NK-92 treated with Interleukin-12 subunit alpha and Interleukin-12 subunit beta, amount 100 ng/mL, for 24 hours (cell line): Measurements from ENCODE around the gene ITPR1.

Source experiments
- DNase-seq: peaks from one replicate; lab custom pipeline; 2025; lab: John Stamatoyannopoulos, UW

Gene ITPR1

DNA sequence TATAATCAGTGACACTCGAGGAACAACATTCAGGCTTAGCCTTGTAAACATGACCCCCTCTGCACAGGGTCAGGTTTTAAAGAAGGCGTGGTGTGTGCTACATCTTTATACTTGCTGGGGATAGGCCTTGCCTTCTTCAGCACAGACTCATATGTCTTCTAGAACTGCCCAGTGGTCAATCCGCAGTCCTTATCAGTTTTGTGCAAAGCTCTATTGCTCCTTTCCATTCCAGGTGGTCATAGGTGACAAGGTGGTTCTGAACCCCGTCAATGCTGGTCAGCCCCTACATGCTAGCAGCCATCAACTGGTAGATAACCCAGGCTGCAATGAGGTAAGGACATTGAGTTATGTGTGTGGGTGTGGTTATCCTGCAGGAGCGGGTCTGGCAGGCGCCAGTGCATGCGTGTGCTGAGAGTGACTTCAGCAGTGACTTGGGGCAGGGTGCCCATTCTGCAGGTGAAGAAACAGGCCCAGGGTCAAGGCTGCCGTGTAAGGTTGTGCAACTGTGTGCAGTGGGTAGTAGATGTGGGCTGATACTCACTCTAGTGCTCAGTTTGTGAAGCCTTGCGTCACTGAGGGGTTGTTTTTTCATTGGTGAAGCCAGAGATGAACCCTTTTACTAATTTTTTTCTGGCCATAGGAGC, 150.9 kb downstream of the ITPR1 start:
- DNase-seq, result no peak

DNA sequence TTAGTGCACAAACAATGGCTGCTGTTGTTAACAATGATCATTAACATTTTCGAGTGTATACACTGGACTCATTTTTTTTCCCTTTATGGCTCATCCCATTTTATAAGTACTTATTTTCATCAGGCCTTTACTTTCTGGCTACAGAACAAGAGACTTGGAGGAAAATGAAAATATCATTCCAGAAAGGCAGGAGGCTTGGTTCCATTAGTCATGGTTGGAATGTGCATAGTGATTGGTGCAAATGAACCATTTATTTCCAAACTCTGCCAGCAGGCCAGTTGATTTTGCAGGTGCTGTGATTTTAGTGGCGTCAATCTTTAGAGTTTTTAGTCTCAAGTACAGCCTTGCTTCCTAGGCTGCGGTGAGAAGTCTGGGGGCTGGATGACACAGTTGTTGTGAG, 151.8 kb downstream of the ITPR1 start:
- no peak for DNase-seq

DNA sequence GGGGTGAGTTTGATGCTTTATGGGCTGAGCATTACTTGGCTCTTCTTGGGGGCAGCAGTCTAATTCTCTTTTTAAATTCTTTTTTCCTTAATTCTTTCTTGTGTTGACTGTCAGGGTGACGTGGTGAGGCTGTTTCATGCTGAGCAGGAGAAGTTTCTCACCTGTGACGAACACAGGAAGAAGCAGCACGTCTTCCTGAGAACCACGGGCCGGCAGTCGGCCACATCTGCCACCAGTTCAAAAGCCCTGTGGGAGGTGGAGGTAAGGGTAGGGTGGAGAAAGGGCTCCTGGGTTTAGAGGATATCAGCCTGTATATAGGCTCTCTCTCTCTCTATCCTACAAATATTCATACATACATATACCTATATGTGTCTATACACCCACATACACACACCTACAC, 152.3 kb downstream of the ITPR1 start:
- no peak for DNase-seq

DNA sequence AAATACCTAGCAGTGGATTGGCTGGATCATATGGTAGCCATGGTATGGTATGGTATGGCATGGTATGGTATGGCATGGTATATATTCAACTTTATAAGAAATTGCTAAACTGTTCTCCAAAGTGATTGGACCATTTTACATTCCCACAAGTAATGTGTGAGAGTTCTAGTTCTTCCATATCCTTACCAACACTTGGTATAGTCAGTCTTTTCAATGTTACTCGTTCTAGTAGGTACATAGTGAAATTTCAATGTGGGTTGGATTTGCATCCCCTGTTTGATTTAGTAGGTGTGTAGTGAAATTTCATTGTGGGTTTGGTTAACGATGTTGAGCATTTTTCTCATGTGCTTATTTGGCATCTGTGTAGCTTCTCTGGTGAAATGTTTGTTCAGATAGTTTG, 154.3 kb downstream of the ITPR1 start:
- DNase-seq, result no peak

DNA sequence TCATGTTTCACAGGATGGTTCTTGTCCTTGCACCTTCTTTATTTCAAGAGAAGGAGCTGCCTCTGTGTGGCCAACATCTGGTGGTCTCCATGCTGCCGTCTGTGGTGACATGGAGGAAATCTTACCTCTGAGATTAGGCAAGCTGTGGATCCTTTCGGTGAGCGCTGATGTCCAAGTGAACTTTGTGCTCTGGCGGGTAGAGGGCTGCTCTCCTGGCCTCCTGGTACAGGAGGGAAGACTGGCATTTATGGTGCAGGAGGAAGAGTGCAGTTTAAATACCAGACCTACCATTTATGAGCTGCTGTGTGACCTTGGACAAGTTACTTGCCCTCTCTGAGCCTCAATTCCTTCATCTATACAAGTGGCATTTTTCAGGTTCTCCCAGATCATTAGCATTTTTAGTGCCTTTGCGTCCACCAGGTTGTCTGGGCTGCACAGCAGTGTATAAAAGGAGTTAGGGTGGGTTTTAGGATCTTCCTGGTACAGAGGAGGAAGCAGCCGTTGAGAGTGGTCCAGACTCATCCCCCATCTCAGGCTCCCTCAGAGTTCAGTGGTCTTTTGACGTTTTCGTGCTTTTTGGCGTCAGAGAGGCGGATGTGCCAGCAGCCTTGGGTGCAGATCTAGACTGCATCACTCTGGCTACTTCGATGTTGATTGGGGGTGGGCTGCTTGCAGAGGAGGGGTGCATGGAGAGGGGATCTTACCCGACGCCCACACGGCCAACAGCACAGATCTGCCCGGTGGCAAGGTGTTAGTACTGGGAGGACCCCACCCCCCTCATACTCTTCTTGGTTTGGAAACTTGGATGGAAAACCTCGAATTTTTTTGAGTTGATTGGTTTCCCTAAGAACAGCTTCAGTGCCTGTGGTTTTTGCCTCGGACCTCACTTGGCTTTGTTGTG, 162.2 kb downstream of the ITPR1 start:
- no peak for DNase-seq

DNA sequence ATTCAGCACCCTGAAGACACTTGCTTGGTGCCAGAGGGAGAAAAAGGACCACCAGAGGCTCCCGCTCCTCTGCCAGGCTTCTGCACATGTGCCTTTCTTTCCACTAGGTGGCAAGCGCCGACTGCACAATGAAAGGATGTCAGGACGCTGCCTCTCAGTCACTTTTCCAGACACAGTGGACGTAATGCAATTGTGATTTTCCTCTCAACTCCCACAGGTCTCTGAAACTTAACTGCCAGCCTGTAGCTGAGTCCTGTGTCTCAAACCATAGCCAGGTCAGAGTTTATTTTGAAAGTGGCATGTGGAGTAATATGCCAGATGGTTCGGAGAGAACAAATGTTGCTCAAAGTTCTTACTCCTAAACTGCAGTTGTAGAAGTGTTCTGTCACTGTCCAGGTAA, 162.9 kb downstream of the ITPR1 start:
- no peak for DNase-seq

DNA sequence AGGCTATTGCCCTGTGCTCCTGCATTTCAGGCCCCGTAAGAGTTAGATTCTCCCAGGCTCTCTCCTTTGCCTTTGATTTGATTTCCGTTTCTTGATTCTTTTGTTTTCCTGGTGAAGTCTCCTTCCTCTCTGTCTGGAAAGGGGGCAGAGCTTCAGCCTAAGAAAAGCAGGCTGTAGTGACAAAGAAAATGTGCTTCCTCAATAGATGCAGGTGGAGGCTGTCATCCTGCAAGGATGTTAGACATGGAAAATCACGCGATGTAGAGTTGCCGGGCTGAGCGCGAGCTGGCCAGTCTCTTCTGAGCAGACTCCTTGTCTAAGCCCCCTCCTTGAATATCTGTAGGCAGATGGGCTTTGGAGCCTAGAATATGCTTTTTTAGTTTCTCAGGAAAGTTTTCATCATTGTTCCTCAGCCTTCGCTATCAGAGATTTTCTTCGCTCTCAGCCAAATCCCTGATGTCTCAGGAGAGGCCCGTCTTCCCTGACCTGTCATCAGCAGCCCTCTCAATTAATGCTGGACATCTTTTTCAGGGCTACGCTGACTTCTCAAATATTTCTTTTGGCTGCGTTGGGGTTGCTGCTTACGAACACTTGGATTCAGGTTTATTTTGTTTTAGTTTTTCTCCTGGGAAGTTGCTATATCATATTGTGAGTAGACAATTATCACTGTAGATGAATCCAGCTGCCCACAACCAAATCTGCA, 163.6 kb downstream of the ITPR1 start:
- DNase-seq, result no peak

DNA sequence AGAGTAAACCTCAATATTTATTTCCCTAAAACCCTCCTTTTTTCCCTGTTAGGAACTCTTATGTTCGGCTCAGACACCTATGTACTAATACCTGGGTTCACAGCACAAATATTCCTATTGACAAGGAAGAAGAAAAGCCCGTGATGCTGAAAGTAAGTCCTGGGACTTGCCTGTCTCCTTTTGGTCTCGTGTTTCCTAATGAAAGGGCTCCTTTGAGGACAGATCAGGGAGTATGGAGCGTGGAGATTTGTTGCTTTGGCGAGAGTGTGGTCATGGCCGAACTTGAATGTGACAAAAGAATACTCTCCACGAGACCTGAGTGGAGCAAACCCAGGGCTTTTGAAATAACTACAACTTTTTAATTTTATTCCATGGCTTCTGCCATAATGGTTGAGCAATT, 167.8 kb downstream of the ITPR1 start:
- no peak for DNase-seq

DNA sequence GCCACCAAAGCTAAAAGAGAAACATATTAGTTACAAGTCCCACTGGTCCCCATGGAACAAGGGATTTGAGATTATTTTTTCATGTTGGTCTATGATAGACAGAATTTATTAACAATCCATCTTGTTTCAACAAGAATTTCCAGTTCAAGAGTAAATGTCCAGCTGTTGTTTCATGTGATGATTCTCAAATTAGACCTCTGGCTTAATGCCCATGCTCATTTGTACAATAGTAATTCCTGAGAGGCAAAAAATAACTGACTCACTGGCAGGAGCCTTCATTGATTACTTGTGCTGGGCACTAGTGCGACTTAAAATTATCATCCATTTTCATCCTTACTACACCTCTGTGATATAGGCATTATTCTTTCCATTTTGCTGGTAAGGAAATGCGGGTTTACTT, 171.3 kb downstream of the ITPR1 start:
- no peak for DNase-seq

DNA sequence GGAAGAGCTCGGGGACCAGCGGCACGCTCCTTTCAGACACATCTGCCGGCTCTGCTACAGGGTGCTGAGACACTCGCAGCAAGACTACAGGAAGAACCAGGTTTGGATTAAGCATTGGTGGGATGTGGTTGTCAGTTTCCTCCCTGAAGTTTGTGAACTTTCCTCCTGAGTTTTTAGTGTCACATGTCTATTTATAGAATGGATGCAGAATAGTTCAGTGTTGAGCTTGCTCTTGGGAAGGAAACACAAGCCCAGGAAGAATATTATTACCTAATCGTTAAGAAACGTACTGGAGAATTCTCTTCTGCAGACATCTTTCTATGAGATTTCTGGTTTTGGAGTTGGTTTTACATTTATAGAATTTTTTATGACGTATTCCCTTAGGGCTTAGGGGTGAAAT, 172.0 kb downstream of the ITPR1 start:
- no peak for DNase-seq

DNA sequence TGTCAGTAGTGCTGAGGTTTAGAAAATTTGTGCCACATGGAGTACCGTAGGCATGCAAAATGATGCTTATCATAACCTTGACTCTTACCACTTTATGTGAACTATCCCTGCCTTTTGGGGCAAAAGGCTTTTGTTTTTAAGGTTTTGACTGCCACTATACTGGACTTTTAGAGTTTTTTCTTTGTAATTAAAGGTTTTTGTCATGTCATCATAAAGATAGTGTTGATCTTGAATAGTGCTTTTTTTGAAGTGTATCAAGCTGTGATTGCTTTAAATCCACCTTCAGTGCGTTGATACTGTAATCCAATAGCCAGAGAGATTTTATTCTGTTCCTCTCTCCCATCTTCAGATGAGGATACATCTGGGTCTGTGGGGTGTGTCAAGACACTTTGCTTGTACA, 172.9 kb downstream of the ITPR1 start:
- no peak for DNase-seq

DNA sequence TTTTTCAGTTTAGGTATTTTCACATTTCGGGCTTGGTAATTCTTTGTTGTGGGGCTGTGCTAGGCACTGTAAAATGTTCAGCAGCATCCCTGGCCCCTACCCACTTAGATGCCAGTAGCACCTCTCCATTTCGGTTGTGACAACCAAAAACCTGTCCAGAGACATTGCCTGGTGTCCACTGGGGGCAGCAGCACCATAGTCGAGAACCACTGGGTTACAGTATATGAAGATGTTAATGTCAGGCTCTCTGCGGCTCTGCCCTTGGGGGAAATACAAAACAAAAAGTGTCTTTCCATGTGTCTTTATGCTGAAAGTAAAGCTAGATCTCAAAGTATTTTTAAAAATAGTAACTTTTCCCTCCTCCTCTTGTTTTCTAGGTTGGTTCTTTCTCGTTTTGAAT, 177.2 kb downstream of the ITPR1 start:
- DNase-seq, result no peak

DNA sequence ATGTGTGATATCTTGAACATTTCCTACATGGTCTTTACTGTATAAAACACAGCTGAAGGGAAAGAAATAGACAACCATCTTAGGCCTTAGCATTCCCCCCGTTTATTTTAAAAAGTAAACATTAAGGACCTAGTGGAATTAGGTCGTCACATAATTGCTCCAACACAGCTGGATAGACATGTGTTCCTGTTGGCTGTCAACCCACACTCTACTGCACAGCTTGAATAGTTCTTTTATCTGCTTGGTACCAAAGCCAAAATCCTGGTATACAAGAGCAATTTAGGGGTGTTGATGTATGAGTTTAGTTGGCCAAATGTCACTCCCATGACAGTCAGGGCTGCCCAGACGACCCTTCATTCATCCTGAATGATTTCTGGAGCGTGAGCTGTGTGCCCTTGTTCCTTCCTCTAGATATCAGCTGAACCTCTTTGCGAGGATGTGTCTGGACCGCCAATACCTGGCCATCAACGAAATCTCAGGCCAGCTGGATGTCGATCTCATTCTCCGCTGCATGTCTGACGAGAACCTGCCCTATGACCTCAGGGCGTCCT, 179.7 kb downstream of the ITPR1 start:
- DNase-seq, result no peak

DNA sequence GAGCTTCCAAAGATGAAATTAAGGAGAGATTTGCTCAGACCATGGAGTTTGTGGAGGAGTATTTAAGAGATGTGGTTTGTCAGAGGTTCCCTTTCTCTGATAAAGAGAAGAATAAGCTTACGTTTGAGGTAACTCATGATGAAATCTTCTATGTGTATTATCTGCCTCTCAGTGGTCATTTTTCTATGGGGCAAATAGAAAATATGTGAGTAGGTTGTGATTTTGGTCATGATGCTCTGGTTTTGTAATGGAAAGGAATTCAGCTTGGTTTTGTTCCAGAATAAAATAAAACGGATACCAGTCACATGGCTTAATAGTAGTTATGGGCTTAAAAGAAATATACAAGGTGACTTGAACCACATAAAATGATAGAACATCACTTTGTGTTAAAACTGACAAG, 181.1 kb downstream of the ITPR1 start:
- DNase-seq, result no peak

DNA sequence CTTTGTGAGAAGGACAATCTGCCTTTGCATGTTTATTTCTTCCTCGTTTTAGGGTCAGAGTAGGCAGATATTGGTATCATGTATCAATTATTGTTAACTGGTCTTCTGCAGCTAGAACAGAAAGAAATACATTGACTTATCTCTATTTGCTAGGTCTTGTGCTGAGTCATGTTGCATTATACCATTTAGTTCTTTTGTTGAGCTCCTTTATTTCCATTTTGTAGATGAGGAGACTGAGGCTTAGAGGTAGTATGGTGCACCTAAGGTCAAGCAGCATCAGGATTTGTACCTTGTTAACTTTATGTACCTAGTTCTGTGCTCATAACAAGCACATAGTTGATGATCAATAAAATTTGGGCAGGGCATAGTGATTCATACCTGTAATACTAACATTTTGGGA, 182.6 kb downstream of the ITPR1 start:
- no peak for DNase-seq

DNA sequence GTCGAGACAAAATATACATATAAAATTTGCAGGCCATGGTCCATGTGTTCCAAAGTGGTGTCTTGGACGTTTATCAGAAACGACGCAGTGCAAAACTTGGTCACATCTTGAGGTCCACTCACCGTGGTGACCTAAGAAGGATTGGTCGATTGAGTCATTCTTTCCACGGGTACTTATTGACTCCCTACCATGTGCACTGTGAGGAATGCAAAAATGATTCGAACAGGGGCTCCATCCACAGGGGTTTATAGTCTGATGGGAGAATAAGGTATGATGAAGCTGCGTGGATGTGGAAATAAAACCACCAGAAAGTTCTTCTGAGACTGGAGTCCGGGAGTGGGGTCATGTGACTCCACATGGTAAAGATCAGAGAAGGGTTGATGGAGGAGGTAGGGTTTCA, 185.2 kb downstream of the ITPR1 start:
- DNase-seq, result no peak

DNA sequence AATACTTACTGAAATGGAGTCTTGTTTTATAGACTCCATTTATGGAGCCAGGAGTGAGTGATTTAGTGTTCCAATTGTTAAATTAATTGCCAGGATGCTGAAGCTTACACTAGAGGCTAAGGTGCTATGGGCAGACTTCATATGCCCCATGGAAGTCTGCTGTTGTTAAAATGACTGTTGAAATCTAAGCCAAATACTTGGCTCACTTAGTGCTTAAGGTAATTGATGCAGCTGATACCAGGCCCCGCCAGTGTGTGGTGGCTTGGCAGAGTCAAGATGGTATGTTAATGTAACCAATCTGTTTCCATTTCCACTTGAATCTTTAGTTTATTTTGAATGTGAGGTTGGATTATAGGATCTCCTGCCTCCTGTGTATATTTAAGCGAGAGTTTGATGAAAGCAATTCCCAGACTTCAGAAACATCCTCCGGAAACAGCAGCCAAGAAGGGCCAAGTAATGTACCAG, 187.1 kb downstream of the ITPR1 start:
- no peak for DNase-seq

DNA sequence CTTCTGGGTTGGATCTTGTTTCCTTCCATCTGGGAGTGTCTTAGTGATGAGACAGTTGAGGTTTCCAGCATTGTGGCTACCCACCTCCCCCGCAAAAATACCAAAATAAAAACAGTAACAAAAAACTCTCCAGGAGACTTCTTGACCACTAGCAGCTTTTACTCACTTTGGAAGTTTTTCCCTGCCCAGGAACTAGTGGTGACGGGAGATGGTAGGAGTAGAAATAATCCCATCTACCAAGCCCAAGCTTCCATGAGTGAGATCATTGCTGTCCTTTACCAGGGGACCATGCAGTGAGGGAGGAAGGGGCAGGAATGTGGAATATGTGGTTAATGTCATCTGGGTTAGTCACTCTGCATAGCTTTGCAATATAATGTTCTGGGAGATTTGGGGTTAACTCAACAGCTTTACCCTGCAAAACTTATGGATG, 187.7 kb downstream of the ITPR1 start:
- no peak for DNase-seq

DNA sequence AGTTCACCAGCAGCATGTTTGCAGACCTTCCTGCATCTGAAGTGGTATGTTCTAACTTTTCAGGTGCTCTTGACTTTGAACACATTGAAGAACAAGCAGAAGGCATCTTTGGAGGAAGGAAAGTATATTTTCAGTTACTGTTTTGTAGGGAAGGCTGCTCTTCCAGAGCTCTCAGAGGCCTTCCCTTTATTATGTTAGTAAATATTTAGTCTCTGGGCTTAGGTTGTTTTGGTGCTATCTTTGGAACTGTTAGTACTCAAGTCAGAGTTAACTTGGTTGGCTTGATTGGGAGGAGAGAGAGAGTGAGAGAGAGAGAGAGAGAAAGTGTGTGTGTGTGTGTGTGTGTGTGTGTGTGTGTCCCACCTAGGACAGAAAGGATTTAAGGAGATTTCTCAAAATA, 188.2 kb downstream of the ITPR1 start:
- no peak for DNase-seq

DNA sequence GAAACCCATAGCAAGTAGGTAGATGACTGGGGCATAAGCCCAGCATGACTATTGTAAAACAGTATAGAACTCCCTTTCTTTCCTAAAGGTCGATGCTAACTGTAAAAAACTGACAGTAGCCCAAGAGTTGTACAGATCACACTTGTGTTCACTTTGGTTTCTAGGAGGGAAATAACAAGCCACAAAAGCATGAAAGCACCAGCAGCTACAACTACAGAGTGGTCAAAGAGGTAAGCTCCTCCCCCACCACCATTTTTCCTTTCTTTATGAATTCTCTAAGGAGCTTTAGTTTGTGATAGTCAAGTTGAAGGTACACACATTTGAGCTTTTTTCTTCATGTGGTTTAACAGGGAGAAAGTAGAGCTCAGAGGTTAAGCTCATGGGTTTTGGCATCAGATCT, 191.0 kb downstream of the ITPR1 start:
- DNase-seq, result no peak

DNA sequence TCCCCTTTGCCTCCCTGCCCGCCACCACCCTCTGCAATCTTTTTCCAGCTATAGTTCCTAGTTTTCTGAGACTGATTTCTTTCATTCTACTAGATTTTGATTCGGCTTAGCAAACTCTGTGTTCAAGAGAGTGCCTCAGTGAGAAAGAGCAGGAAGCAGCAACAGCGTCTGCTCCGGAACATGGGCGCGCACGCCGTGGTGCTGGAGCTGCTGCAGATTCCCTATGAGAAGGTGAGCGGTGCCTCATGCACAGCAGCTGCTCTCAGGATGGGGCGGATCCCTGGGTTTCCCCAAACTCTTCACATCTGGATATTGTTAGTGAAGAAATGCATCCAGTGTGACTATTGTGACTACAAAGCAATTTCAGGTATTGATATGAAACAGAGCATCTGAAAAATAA, 191.8 kb downstream of the ITPR1 start:
- no peak for DNase-seq

DNA sequence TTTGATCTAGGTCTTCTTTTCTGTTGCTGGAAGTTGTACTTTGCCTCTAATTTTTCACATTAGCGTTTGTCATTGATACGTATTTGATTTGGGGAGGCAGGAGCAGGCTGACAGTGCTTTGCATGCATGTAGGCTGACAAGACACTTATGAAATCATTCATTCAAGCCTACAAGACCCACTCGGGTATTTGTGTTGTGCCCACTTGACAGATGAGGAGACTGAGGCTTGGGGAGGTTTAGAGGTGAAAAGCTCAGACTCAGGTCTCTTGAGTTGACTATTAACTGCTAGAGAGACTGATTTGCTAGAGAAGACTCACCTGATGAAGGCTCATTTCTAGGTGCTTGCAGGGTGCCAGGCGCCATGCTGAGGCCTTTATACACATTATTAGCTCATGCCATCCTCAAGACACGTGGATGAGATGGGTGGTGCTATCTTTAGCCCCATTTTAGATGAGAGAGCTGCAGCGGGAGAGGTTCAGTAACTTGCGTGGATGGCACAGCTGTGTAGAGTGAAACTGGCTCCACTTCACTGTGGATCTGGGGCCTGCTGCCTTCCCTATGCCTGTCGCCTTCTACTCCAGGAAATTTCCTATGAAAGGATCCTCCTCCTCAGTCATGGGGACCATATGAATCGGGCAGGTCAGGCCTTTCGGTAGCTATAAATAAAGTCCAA, 192.7 kb downstream of the ITPR1 start:
- no peak for DNase-seq
